MM.1S (cell line): Measurements from ENCODE around the gene GPC4.

Experiments
- CTCF ChIP-seq: fragments of 300-600 bp; sonication (generic); IDR thresholded peaks from 2 replicates; pipeline ENCODE4 v1.5.1; 2016; ENCODE audit warnings: antibody characterized with exemption, low read length, mixed read lengths
- EZH2 ChIP-seq: fragments of 300-600 bp; sonication (generic); optimal IDR thresholded peaks from 2 replicates; pipeline ENCODE3; 2017; ENCODE audit warnings: low read depth, mild to moderate bottlenecking, antibody characterized with exemption, low read length, mixed read lengths
- EZH2phosphoT487 ChIP-seq: fragments of 300-600 bp; sonication (generic); IDR thresholded peaks from 2 replicates; pipeline ENCODE4 v1.6.1; 2018; ENCODE audit warnings: antibody characterized with exemption, low read length

GRCh38 chrX:133287860-133288259, 127.4 kb downstream of the GPC4 start:
- TF ChIP-seq CTCF = no peak
- no peak for TF ChIP-seq EZH2
- TF ChIP-seq EZH2phosphoT487 = no peak
